OCI-LY3 (cell line): Measurements from ENCODE around the gene TMCC2.

Experiments
- H2AFZ ChIP-seq: fragments of 200-600, 300-600 bp; shearing (Covaris generic); 2 replicates; pipeline ENCODE4 v1.6.0; 2014; ENCODE audit warnings: antibody characterized with exemption, low read depth, low read length
- H3K27ac ChIP-seq: fragments of 200-600, 300-600 bp; sonication (generic); 2 replicates; pipeline ENCODE4 v1.5.1; 2014; ENCODE audit warnings: mild to moderate bottlenecking, low read length, moderate library complexity, mixed read lengths
- H3K27me3 ChIP-seq: fragments of 200-600, 300-600 bp; sonication (generic); 2 replicates; pipeline ENCODE4 v1.6.1; 2014; ENCODE audit warnings: low read depth, low read length, mixed read lengths
- H3K36me3 ChIP-seq: fragments of 200-600, 300-600 bp; sonication (generic); replicated peaks from 2 replicates; pipeline ENCODE3; 2014; ENCODE audit warnings: low read depth, low read length, mixed read lengths
- H3K4me1 ChIP-seq: fragments of 300-600, 200-600 bp; sonication (generic); 2 replicates; pipeline ENCODE4 v1.6.1; 2014; ENCODE audit warnings: low read length, mixed read lengths
- H3K4me2 ChIP-seq: fragments of 200-600, 300-600 bp; sonication (generic); 2 replicates; pipeline ENCODE4 v1.6.1; 2014; ENCODE audit warnings: low read length, mixed read lengths
- H3K4me3 ChIP-seq: fragments of 300-600, 200-600 bp; sonication (generic); 2 replicates; pipeline ENCODE4 v1.5.1; 2014; ENCODE audit warnings: antibody characterized with exemption, mild to moderate bottlenecking, low read length, moderate library complexity
- H3K79me2 ChIP-seq: fragments of 300-600, 200-600 bp; shearing (Covaris generic); 2 replicates; pipeline ENCODE4 v1.6.1; 2014; ENCODE audit warnings: mild to moderate bottlenecking, low read length, mixed read lengths
- H3K9ac ChIP-seq: fragments of 300-600, 200-600 bp; shearing (Covaris generic); 2 replicates; pipeline ENCODE4 v1.6.0; 2014; ENCODE audit warnings: mild to moderate bottlenecking, low read length, moderate library complexity
- H3K9me3 ChIP-seq: fragments of 200-600, 300-600 bp; shearing (Covaris generic); 2 replicates; pipeline ENCODE4 v1.6.1; 2014; ENCODE audit warnings: low read length, mixed read lengths; ENCODE audit not compliant: insufficient read depth
- H4K20me1 ChIP-seq: fragments of 200-600, 300-600 bp; sonication (generic); 2 replicates; pipeline ENCODE4 v1.6.1; 2016; ENCODE audit warnings: low read length, mixed read lengths; ENCODE audit not compliant: insufficient read depth
- EZH2phosphoT487 ChIP-seq: fragments of 200-600 bp; shearing (Covaris generic); IDR thresholded peaks from 2 replicates; pipeline ENCODE4 v1.6.1; 2018; ENCODE audit warnings: antibody characterized with exemption, mixed run types, low read depth
- TF ChIP-seq, protein P1 (sequence below): fragments of 200-600, 300-600 bp; sonication (generic); IDR thresholded peaks from 2 replicates; pipeline ENCODE4 v1.5.1; 2014; ENCODE audit warnings: antibody characterized with exemption, low read length, low read depth

The TMCC2 gene

DNA sequence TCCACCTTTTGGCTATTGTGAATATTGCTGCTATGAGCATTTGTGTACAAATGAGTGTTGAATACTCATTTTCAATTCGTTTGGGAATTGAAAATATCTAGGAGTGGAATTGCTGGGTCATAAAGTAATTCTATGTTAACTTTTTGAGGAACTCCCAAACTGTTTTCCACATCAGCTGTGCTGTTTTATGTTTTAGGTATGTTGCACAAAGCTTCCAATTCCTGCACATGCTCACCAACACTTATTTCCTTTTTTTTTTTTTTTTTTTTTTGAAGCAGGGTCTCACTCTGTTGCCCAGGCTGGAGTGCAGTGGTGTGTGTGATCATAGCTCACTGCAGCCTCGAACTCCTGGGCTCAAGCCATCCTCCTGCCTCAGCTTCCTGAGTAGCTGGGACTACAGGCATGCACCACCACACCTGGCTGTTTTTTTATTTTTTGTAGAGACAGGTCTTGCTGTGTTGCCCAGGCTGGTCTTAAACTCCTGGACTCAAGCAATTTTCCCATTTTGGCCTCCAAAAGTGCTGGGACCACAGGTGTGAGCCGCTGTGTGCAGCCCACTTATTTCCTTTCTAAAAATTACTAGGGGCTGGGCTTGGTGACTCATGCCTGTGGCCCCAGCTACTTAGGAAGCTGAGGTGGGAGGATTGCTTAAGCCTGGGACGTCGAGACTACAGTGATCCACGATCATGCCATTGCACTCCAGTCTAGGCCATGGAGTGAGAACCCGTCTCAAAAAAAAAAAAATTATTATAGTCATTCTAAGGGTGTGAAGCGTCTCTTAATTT, 33.4 kb downstream of the TMCC2 start:
- H2AFZ ChIP-seq: no peak overlapping the region

DNA sequence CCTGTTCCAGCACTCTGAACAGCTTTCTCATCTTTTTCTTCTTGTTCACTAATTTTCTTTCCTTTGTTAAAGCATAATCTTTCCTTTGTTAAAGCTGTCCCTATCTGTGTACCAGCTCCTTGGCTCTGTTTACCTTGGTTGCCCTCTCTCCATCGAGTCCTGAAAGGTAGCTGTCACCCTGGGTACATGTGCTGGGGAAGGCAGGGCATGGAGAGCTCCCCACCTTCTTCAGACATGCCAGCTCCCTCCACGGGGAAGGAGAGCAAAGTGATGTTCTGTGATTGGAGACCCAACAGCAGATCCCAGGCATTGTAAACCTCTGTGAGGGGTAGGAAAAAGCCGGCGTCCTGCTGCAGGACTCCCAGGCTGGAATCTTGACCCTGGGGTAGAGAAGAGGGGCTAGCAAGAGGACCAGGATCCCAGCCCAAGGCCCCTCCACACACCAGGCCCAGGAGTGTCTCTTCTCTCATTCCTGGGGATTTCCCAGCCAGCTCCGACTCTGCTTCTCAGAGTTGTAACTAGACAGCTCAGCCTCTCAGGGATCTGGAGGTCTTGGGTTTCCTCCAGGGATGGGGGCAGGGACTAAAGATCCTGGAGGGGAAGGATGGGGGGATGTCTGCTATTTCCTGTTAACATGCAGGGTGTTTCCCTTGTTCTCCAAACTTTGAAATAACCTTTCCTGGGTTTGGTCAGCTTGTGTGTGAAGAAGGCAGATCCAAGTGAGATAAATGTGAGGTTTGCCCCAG, 34.4 kb downstream of the TMCC2 start:
- no peaks in the 10 kb centered on the region for H3K36me3 ChIP-seq
- no peak overlapping the region for H3K4me2 ChIP-seq
- TF ChIP-seq, protein P1, sequence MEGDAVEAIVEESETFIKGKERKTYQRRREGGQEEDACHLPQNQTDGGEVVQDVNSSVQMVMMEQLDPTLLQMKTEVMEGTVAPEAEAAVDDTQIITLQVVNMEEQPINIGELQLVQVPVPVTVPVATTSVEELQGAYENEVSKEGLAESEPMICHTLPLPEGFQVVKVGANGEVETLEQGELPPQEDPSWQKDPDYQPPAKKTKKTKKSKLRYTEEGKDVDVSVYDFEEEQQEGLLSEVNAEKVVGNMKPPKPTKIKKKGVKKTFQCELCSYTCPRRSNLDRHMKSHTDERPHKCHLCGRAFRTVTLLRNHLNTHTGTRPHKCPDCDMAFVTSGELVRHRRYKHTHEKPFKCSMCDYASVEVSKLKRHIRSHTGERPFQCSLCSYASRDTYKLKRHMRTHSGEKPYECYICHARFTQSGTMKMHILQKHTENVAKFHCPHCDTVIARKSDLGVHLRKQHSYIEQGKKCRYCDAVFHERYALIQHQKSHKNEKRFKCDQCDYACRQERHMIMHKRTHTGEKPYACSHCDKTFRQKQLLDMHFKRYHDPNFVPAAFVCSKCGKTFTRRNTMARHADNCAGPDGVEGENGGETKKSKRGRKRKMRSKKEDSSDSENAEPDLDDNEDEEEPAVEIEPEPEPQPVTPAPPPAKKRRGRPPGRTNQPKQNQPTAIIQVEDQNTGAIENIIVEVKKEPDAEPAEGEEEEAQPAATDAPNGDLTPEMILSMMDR: no peak
- TF ChIP-seq EZH2phosphoT487: no peak
- no peak overlapping the region for H3K27ac ChIP-seq
- H3K9ac ChIP-seq: no peak overlapping the region
- H3K79me2 ChIP-seq: no peaks in the 10 kb centered on the region
- peaks cover 33% of the 10 kb centered on the region for H3K27me3 ChIP-seq
- peaks cover 33% of the 10 kb centered on the region for H3K4me1 ChIP-seq
- no peaks in the 10 kb centered on the region for H4K20me1 ChIP-seq
- no peak overlapping the region for H3K4me3 ChIP-seq
- no peaks in the 10 kb centered on the region for H3K9me3 ChIP-seq
- H2AFZ ChIP-seq: no peak overlapping the region

More for the DNA sequence above, 33.4 kb downstream of the TMCC2 start:
- Histone ChIP-seq H3K9me3 (no peaks in the 10 kb centered on the region), H3K4me3 (no peak overlapping the region), H4K20me1 (no peaks in the 10 kb centered on the region), H3K27me3 (peaks cover 30% of the 10 kb centered on the region), H3K36me3 (no peaks in the 10 kb centered on the region), H3K4me2 (no peak overlapping the region), H3K4me1 (peaks cover 33% of the 10 kb centered on the region), H3K27ac (no peak overlapping the region), H3K9ac (no peak overlapping the region), H3K79me2 (no peaks in the 10 kb centered on the region)
- TF ChIP-seq EZH2phosphoT487: no peak
- TF ChIP-seq, protein P1: no peak

DNA sequence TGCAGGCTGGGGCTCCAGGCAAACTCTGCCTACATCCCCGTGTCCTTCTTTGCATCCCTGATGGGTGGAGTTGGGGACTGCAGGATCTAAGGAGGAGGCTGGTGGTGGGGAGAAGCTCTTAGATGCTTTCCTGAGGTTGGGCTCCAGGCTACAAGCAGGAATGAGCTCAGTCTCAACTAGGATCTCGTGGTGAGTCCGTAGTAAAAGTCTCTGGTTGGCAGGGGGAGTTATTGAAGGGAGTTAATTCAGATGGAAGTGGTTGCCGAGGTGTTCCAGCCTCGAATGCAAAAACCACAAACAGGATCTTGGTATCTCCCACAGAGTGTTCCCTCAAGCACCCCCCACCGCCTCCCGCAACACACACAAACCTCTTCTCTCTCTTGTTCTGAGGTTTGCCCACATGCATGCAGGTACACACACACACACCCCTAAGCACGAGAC, 35.0 kb downstream of the TMCC2 start:
- Histone ChIP-seq H3K4me1 (peaks cover 31% of the 10 kb centered on the region), H4K20me1 (no peaks in the 10 kb centered on the region), H3K4me2 (no peak overlapping the region), H3K79me2 (no peaks in the 10 kb centered on the region), H3K27ac (no peak overlapping the region), H3K4me3 (no peak overlapping the region), H2AFZ (no peak overlapping the region), H3K9me3 (no peaks in the 10 kb centered on the region), H3K27me3 (peaks cover 29% of the 10 kb centered on the region), H3K9ac (no peak overlapping the region), H3K36me3 (no peaks in the 10 kb centered on the region)
- TF ChIP-seq, protein P1: no peak
- no peak for TF ChIP-seq EZH2phosphoT487

DNA sequence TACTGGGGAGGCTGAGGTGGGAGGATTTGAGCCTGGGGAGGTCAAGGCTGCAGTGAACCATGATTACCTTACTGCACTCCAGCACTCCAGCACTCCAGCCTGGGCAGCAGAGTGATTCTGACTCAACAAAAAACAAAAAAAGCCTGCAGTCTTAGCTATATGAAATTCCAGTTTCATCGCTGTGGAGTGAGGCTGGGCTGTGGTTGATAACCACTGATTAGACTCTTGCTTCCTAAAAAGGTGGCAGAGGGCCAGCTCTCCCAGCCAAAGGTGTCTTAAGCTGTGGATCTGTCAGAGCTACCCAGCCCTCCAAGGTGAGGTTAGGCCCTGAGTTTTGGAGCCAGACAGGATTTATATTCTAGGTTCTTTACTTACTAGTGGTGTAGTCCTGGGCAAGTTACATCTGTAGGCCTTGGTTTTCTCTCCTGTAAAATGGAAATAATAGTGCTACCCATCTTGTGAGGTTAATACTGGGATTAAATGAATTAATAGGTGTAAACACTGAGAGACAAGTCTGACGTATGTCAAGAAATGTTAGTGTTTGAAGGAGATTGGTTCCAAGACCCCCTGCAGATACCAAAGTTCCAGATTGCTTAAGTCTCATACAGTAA, 35.9 kb downstream of the TMCC2 start:
- peaks cover 26% of the 10 kb centered on the region for H3K27me3 ChIP-seq
- no peak overlapping the region for H3K27ac ChIP-seq
- no peaks in the 10 kb centered on the region for H3K36me3 ChIP-seq
- H3K4me2 ChIP-seq: no peak overlapping the region
- H3K4me1 ChIP-seq: peaks cover 22% of the 10 kb centered on the region
- H2AFZ ChIP-seq: no peak overlapping the region
- no peak overlapping the region for H3K4me3 ChIP-seq
- no peaks in the 10 kb centered on the region for H4K20me1 ChIP-seq
- H3K79me2 ChIP-seq: no peaks in the 10 kb centered on the region
- no peaks in the 10 kb centered on the region for H3K9me3 ChIP-seq
- H3K9ac ChIP-seq: no peak overlapping the region
- TF ChIP-seq, protein P1: no peak
- TF ChIP-seq EZH2phosphoT487: no peak
